Astrocyte of the hippocampus (primary cell): Measurements from ENCODE around the gene BRCA1.
"Not testable (repeated sequence)": the region's sequence is repeated elsewhere in the genome, so short reads cannot be mapped to it uniquely, and the experiment has no call there.

Experiments used
- DNase-seq: peaks from one replicate; pipeline ENCODE4 v3.0.0; 2011; ENCODE audit warnings: low read depth, low spot score

BRCA1 gene

DNA sequence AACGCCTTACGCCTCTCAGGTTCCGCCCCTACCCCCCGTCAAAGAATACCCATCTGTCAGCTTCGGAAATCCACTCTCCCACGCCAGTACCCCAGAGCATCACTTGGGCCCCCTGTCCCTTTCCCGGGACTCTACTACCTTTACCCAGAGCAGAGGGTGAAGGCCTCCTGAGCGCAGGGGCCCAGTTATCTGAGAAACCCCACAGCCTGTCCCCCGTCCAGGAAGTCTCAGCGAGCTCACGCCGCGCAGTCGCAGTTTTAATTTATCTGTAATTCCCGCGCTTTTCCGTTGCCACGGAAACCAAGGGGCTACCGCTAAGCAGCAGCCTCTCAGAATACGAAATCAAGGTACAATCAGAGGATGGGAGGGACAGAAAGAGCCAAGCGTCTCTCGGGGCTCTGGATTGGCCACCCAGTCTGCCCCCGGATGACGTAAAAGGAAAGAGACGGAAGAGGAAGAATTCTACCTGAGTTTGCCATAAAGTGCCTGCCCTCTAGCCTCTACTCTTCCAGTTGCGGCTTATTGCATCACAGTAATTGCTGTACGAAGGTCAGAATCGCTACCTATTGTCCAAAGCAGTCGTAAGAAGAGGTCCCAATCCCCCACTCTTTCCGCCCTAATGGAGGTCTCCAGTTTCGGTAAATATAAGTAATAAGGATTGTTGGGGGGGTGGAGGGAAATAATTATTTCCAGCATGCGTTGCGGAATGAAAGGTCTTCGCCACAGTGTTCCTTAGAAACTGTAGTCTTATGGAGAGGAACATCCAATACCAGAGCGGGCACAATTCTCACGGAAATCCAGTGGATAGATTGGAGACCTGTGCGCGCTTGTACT, at the start of gene BRCA1:
TSS of gene BRCA1 (minus strand) at position 232 of the 834 bp plus-strand sequence. CDS start 1,268 bp downstream, outside the sequence.
- peak; percentile 99 for DNase-seq

DNA sequence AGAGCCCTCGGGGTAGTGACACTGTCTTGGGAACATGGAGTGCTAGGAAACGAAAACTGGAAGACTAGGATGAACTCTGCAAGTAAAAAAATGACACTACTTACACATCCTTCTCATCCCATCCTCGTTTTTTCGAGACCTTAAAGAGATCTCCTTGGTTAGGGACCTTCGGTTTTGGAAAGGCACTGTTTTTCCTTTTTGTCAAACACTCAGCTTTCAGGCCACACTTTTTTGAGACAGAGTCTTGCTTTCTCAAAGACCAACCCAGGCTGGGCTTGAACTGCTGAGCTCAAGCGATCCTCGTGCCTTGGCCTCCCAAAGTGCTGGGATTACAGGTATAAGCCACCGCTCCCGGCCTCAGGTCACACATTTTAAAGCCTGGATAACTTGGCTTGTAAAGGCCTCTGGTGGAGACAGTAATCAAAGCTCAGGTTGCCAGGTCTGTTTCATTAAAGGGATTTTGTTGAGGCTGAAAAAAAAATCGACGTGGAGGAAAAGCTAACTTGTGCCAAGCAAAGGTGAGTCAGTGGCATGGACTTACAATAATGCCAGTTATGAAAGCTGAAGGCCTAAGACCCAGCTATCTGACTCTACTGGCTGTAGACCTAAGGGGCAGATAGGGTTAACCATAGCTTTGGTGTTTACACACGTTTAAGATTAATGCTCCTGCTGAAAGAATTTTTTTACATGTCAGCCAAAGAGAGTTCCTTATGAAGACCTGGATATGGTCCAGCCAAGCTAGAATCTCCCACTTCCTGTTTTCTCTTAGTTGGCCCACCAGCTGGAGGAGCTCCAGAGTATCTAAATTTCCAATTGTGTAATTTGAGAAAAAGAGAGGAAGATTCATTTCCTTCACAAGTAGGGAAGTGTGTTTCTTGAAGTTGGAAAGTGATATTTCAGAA, 46.7 kb upstream of the BRCA1 start:
- DNase-seq, result peak; percentile 87

DNA sequence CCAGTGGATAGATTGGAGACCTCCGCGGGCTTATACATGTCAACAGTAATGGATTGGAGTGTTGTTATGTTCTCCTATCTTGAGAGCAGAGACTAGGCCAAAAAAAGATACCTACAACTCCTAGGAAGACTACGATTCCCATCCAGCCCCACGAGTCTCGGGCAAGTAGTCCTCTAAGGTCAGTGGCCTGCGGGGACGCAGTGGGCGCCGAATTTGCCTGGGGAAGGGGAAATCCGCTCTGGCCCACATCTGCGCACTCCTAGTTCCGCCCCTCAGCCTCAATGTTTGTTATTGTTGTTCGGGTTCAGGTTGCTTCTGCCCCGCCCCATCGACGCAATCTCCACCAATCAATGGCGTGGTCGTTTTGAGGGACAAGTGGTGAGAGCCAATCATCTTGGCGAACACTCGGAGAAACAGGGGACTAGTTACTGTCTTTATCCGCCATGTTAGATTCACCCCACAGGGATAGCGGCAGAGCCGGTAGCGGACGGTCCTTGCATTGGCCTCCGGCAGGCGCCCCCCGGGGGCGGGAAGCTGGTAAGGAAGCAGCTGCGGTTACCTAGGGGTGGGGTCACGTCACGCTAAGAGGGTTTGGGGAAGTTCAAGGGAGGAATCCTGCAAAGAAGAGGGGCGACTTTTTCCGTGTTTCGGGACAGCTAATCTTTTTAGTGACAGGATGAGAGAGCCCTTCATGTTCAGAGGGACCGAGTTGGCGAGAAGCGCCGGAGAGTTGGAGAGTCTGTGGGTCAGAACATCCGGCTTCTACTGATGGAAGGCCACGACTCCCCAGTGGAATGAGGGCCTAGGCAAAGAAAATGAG, 45.8 kb upstream of the BRCA1 start, which contains the start of gene NBR1:
TSS of gene NBR1 (plus strand) at position 449 of the 820 bp plus-strand sequence. CDS start 4,586 bp downstream, outside the sequence.
- peak; percentile 98 for DNase-seq

DNA sequence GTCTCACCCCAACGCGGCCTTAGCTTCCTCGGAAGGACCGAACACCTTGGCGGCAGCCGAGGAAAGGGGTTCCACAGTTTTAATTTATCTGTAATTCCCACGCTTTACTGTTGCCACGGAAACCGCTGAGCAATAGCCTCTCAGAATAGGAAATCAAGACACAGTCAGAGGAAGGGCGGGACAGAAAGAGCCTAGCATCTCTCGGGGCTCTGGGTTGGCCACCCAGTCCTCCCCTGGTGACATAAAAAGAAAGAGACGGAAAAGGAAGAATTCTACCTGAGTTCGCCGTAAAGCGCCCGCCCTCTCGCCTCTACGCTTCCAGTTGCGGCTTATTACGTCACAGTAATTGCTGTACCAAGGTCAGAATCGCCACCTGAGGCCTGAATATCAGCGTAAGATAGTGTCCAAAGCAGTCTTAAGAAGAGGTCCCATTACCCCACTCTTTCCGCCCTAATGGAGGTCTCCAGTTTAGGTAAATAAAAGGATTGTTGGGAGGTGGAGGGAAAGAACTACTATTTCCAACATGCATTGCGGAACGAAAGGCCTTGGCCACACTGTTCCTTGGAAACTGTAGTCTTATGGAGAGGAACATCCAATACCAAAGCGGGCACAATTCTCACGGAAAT, 45.1 kb upstream of the BRCA1 start:
- DNase-seq, result peak; percentile 97

DNA sequence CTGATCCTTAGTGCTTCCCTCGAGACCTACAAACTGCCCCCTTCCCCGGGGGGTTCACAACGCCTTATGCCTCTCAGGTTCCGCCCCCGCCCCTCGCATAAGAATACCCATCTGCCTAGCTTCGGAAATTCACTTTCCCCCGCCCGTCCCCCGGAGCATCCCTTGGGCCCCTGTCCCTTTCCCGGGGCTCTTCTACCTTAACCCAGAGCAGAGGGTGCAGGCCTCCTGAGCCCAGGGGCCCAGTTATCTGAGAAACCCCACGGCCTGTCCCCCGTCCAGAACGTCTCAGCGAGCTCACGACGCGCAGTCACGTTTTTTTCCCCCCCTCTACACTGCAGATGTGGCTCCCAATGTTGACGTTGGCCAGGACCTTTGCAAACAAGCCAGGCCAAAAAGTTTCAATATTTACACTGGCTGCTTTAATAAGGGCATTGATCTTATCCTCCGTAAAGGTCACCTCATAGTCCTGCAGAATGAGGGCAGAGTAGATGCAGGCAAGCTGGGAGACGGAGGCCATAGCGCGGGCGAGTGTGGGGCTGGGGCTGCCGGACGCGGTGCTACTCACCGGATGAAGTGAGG, 44.5 kb upstream of the BRCA1 start:
- peak; percentile 16 for DNase-seq

DNA sequence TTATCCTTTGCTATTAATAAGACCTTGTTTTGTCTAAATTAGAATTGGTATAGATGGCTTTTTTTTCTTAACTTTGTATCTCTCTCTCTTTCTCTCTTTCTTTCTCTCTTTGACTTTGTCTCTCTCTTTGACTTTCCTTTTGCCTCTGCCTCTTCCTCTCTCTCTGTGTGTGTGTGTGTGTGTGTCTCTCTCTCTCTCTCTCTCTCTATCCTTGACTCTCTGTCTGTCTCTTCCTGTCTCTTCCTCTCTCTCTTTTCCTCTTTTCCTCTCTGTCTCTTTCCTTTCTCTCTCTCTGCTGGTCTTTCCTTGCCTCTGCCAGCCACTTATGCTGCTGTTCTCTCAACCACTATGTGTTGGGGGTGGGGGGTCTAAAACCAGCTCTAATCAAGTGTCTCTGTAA, 40.8 kb upstream of the BRCA1 start:
- DNase-seq, result not testable (repeated sequence)

DNA sequence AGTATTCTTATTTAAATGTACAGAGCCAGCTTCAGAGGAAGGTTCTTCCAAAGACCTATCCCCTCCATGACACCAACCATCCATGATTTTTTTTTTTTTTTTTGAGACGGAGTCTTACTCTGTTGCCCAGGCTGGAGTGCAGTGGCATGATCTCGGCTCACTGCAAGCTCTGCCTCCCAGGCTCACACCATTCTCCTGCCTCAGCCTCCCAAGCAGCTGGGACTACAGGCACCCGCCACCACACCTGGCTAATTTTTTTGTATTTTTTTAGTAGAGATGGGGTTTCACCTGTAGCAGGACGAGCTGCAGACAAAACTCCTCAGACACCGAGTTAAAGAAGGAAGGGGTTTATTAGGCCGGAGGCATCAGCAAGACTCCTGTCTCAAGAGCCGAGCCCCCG, 34.8 kb upstream of the BRCA1 start:
- not testable (repeated sequence) for DNase-seq

DNA sequence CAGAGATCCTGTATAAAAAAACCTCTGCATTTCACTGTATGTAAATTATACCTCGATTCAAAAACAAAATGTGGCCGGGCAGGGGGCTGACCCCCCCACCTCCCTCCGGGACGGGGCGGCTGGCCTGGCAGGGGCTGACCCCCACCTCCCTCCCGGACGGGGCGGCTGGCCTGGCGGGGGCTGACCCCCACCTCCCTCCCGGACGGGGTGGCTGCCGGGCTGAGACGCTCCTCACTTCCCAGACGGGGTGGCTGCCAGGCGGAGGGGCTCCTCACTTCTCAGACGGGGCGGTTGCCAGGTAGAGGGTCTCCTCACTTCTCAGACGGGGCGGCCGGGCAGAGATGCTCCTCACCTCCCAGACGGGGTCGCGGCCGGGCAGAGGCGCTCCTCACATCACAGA, 34.1 kb upstream of the BRCA1 start:
- DNase-seq, result not testable (repeated sequence)

DNA sequence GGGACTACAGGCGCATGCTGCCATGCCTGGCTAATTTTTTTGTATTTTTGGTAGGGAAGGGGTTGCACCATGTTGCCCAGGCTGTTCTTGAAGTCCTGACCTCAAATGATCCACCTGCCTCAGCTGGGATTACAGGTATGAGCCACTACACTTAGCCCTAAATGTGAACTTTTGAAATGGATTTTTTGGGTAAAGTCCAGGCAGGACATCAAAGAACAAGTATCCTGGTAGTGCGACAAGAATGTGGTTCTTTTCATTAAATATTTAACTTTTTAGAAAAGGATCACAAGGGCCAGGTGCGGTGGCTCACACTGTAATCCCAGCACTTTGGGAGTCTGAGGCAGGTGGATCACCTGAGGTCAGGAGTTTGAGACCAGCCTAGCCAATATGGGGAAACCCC, 30.5 kb upstream of the BRCA1 start:
- DNase-seq, result no peak

DNA sequence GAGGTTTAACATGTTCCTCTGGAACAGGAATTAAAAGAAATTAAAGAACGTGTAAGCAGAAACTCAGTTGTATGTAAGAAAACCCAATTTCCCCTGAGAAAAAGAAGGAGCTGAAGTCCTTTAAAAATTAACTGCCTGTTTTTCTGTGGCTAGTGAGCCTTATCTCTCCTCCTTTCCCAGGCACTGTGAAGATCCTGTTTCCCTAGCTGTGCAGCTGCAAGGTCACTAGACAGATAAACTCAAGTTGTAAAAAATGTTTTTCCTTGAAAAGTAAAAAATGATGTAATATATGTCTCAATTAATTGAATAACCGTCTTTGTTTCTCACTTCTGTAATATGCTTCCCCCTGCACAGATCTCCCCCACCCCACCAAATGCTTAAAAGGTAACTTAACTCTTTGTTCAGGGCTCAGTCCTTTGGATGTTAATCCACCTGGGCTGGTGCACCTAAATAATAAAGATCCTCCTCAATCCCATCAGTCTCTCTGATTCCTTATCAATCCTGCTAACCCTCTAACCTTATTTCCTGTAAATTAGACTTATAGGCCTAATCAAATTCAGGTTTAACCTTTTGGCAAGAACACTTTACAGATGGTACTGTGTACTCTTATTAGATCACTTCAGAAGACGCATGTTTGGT, 28.2 kb upstream of the BRCA1 start:
- not testable (repeated sequence) for DNase-seq

DNA sequence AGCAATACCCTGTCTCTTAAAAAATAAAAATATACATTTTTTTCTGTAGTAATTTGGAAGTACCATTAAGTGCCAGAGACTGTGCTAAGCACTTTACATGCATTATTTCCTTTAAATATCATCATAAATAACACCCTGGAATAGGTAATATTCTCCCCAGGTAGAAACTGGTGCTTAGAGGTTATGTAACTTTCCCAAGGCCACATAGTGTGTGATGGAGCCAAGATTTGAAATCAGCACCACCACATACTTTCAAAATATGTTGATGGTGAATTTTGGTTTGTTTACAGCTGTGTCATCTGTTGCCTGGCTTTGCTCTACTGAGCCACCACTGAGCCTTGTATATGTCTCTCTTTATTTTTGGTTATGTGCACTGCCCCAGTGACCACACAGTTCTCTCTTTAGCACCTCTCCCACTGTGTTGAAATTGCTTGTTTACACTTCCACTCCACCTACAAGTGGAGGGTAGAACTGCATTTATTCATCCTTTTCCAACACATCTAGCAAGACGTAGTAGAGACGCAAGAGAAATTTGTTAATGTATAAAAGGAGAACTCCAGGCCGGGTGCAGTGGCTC, 26.8 kb upstream of the BRCA1 start:
- no peak for DNase-seq

DNA sequence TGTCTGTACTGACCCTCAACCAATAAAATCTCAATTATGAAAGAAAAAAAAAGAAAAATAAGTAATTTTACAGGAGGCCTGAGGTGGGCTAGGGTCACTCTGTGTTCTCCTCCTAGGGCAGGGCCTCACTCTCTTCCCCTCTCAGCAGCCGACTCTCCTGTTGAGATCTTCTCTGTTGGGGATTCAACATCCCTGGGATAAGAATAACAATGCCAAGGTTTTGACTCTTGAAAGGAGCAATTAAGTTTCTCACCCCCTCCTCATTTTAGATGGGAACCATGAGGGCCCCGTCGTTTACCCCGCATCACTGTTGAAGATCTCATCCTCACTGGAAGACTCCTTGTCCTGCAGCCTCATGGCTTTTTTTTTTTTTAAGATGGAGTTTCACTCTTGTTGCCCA, 21.5 kb upstream of the BRCA1 start:
- DNase-seq, result no peak

DNA sequence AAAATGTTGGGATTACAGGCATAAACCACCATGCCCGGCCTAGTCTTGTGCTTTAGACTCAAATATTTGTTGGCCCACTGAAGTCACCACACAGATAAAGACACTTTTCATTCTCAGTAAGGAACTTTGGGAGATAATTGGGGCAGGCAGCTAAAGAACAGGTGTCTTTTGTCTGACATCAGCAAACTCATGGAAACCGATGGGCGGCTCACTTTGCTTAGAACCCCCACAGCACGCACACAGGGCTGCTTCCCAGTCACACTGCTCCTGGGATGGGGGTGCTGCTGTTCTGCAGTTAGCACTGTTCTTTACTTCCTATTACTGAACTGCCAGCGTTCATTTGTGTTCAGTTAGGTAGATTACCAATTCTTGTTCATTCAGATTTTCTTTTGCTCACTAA, 18.0 kb upstream of the BRCA1 start:
- DNase-seq, result no peak

DNA sequence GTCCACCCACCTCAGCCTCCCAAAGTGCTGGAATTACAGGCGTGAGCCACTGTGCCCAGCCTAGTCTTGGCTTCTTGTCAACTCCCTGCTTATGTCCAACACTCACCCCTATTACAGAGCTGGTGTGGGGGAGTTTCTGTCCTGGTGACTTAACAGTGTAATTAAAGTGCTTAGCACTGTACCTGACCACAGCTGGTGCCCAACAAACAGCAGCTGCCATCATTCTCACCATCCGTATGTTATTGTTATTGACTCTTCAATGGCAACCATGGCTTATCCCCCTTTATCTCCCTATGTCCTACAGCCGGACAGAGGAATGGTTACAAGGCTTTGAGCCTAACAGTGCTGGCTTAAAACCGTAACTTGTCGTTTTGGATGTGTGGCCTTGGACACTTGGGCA, 17.0 kb upstream of the BRCA1 start:
- no peak for DNase-seq

DNA sequence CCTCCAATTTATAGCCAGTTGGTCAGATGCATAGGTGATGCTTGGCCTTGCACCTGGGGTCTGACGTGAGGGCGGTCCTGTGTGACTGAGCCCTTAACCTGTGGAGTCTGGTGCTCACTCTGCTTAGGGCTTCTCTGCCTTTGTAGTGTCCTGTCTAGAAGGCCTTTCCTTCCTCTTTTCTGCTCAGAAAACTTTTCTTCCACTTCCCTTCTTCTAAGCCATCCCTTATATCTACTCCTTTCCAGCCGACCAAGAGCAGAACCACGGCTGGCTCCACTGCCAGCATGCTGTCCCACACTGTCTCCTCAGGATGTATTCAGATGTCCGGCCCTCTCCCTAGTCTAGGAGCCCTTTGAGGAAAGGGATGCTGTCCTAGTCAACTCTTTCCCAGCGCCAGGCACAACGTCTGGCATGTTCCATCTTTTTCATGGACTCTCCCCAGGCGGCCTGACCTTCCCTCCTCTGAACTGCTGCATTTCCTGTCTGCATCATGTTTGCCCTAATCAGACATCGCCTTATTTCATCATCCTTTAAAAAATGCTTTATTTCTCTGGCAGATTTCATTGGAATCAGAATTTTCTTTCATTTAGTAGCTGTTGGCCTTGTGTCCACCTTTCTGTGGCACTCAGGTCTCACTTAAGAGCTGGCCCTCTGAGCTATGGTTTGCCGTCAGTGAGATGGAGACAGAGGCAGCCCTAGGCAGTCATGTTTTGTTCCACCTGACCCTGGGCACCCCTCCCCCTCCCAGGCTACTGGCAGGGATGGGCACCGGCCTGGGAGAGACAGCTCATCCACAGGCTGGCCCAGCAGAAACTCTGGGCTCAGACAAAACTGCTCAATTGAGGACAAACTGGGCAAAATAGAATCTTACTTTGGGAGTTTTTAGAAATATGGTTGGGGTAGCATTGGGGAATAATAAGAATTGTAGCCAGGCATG, 15.5 kb upstream of the BRCA1 start:
- no peak for DNase-seq

DNA sequence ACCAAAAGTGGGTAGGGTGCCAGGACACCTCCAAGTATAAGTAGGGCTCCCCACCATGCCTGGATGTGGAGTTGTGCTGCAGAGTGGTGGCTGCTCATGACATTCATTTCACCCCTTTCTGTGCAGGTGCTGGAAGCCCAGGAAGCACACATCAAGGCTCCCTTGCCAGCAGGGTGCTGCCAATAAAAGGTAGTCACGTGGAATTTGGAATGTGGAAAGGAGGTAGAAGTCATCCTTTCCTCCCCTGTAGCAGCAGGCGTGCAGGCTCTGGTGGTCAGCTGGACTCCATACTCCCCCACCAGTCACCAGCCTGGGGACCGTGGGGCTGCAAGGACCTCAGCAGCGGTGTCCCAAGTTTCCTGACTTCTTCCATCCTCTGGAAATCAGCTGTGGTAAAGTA, 13.4 kb upstream of the BRCA1 start:
- not testable (repeated sequence) for DNase-seq

DNA sequence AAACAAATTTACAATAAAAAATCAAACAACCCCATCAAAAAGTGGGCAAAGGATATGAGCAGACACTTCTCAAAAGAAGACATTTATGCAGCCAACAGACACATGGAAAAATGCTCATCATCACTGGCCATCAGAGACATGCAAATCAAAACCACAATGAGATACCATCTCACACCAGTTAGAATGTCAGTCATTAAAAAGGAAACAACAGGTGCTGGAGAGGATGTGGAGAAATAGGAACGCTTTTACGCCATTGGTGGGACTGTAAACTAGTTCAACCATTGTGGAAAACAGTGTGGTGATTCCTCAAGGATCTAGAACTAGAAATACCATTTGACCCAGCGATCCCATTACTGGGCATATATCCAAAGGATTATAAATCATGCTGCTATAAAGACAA, 11.4 kb upstream of the BRCA1 start:
- DNase-seq, result not testable (repeated sequence)

DNA sequence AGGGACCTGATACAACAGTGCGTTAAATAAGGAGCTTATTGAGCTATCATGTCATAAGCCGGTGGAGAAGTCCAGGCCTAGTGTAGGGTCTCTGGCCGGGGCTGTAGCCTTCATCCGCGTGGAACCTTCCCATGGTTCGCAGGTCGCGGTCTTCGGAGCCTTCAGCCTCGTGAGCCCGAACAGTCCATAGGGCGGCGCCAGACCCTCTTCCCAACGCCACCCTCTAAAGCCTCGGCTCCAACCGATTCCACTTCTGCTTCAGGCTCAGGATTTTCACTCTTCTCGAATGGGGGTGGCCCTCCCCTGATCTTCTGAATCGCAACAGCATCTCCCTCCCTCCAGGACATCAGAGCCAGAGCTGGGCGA, 10.3 kb upstream of the BRCA1 start:
- no peak for DNase-seq
